Spleen (tissue), 11 donors: ENCODE measurements around the gene CFAP99. TPM values are rescaled to one million over a fixed set of nuclear protein-coding genes. Genes with fewer than 3 reads are reported as not detected.

ENCODE experiments used
- DNase-seq: peaks from one replicate; pipeline ENCODE4 v3.0.0-alpha.2; 2020
- H3K27ac ChIP-seq, 8 donors: fragments of 200-600 bp; sonication (generic) in 7 of 8; 1 replicate in 4 of 8; 2 replicates in 4 of 8; pipeline versions ENCODE4 v1.5.0 to v1.8.0; 2016 to 2021; ENCODE audit warnings: inconsistent platforms in 4 of 8, mild to moderate bottlenecking in 4 of 8, moderate library complexity in 1 of 8
- H3K27me3 ChIP-seq, 7 donors: fragments of 200-600 bp; sonication (generic) in 6 of 7; replicated peaks in 1 of 7; 1 replicate in 4 of 7; 2 replicates in 3 of 7; pipeline versions ENCODE4 v1.5.0 to v1.8.0; 2016 to 2021; ENCODE audit warnings: inconsistent platforms in 3 of 7, mild to moderate bottlenecking in 1 of 7
- H3K36me3 ChIP-seq, 6 donors: fragments of 200-600 bp; sonication (generic) in 5 of 6; 1 replicate in 4 of 6; 2 replicates in 2 of 6; pipeline versions ENCODE4 v1.5.0 to v1.8.0; 2016 to 2021; ENCODE audit warnings: inconsistent platforms in 2 of 6
- H3K4me1 ChIP-seq, 6 donors: fragments of 200-600 bp; sonication (generic) in 5 of 6; 1 replicate in 3 of 6; 2 replicates in 3 of 6; pipeline versions ENCODE4 v1.5.0 to v1.8.0; 2016 to 2021; ENCODE audit warnings: inconsistent platforms in 3 of 6
- H3K4me3 ChIP-seq, 8 donors: fragments of 200-600 bp; sonication (generic) in 7 of 8; 1 replicate in 4 of 8; 2 replicates in 4 of 8; pipeline versions ENCODE4 v1.5.0 to v1.8.0; 2016 to 2021; ENCODE audit warnings: inconsistent platforms in 4 of 8, mild to moderate bottlenecking in 4 of 8, moderate library complexity in 2 of 8
- H3K9me3 ChIP-seq, 8 donors: fragments of 200-600 bp; sonication (generic) in 7 of 8; 1 replicate in 4 of 8; 2 replicates in 4 of 8; pipeline versions ENCODE4 v1.5.0 to v1.8.0; 2016 to 2021; ENCODE audit warnings: inconsistent platforms in 4 of 8
- POLR2A ChIP-seq, 3 donors: fragments of 450-650 bp; IDR thresholded peaks; one replicate each; pipeline ENCODE4 v1.5.1; 2017; ENCODE audit warnings: antibody characterized with exemption in 3 of 3, mild to moderate bottlenecking in 1 of 3
- POLR2AphosphoS5 ChIP-seq, 3 donors: sonication (generic); formaldehyde crosslinking; IDR thresholded peaks; one replicate each; pipeline ENCODE4 v1.5.1; 2017; ENCODE audit warnings: antibody characterized with exemption in 3 of 3
- WGBS, 5 donors: extraction: QIAGEN DNeasy Blood & Tissue Kit in 3 of 5; methylation state at CpG; one replicate each; pipeline versions ENCODE4 v1.1.5 to v1.1.7; 2013 to 2018; 5-methylcytosine and 5-hydroxymethylcytosine counted together
- intact Hi-C: fragments of 100-400 bp; cut with DNase I; formaldehyde crosslinking; loops from one replicate; pipeline ENCODE4 v1.15.0; 2023; ENCODE audit warnings: low total_unique reads
- polyA plus RNA-seq, 3 donors: library from polyadenylated mRNA; stranded (reverse); fragments of 200-250 nt; gene quantifications; one replicate each; pipeline ENCODE4 v1.2.1, GENCODE V29; 2013
- total RNA-seq, 7 donors: library from RNA; depleted of rRNA in 3 of 7; stranded (reverse); fragments of >200 nt in 3 of 7; fragmentation: NEBNext Ultra II Directional in 4 of 7; extraction: Animal tissue kit (Norgen Biotek cat#: 25700) in 4 of 7; gene quantifications; one replicate each; pipeline versions ENCODE4 v1.1.0 to v1.2.1, GENCODE V29; 2016 to 2021
- TF ChIP-seq, protein P1 (sequence below), 11 experiments: fragments of 200-600 bp in 7 of 11; fragments of 450-650 bp in 4 of 11; sonication (generic) in 4 of 11; IDR thresholded peaks in 8 of 11; conservative IDR thresholded peaks in 3 of 11; 1 replicate in 7 of 11; 2 replicates in 4 of 11; pipeline versions ENCODE4 v1.4.0 to v1.8.0; 2016 to 2021; ENCODE audit warnings: antibody characterized with exemption in 11 of 11, inconsistent platforms in 4 of 11, mild to moderate bottlenecking in 1 of 11
- donor health status: healthy with polysubstance abuse.
- donor health status: DM: no; HTN: no; CAD: no; lungs with moderate emphysema.
- donor health status: DM: no; HTN: no; CAD: no.
- donor health status: Bipolar disorder and iron deficiency.
- donor health status: healthy.
- donor health status: DM: no; HTN: no; CAD: no.
- donor health status: DM: yes; HTN: yes; CAD: no.

CFAP99 gene
- total and polyA plus RNA-seq, 10 donors = 0.13 to 0.22 TPM; not detected in 8

DNA sequence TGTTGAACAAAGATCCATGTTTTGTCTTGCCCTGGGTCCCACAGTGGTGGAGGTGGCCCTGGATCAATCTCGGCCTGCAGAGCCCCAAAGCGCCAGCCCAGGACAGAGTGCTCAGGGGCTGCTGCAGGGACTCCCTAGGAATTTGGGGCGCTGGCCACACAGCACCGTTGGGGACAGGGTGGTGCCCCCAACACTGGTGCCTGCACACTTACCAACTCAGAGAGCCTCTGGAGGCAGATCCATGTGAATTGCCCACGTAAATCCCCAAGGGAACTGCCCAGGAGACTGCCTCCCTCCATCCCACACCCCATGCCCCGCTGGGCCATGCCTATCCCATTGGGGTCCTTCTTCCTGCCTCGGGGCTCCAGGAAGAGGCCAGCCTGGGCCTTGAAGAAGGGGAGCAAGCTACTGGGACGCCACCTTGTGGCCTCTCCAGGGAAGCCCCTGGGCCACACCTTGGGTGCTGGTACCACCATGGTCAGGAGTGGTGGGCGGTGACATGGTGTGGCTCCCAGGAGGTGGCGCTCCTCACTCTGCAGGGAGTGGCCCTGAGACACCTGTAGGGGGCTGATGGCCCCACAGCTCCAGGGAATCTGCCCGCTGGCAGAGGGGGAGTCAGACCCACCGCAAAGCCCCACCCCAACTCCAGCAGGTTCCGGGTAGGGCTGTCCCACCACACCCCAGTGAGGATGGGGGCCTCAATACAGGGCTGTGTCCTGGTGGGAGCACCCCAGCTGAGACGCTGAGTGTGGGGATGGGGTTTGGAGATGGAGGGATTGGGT lies 22.8 kb downstream of the CFAP99 start:
- no peak overlapping the region for H3K27ac ChIP-seq
- no peaks in the 10 kb centered on the region for H3K36me3 ChIP-seq
- no peak overlapping the region for H3K4me3 ChIP-seq
- H3K4me1 ChIP-seq = peaks cover 0 to 9% (median 2%) of the 10 kb centered on the region in 6 donors
- peaks cover 0 to 5% (median 0%) of the 10 kb centered on the region in 7 donors for H3K27me3 ChIP-seq
- intact Hi-C loops = loop anchor here (5.0 kb wide), 1 partner anchor 219 kb away; no protein-coding TSS in a partner anchor
- no peaks in the 10 kb centered on the region for H3K9me3 ChIP-seq
- 45 to 56% (median 50%) methylated on average over 10 to 14 of the region's 14 CpGs for WGBS, 5 donors
- DNase-seq = peak; percentile 87
- TF ChIP-seq POLR2A (IDR thresholded peaks at IDR 0.05) = no peak
- TF ChIP-seq, protein P1, sequence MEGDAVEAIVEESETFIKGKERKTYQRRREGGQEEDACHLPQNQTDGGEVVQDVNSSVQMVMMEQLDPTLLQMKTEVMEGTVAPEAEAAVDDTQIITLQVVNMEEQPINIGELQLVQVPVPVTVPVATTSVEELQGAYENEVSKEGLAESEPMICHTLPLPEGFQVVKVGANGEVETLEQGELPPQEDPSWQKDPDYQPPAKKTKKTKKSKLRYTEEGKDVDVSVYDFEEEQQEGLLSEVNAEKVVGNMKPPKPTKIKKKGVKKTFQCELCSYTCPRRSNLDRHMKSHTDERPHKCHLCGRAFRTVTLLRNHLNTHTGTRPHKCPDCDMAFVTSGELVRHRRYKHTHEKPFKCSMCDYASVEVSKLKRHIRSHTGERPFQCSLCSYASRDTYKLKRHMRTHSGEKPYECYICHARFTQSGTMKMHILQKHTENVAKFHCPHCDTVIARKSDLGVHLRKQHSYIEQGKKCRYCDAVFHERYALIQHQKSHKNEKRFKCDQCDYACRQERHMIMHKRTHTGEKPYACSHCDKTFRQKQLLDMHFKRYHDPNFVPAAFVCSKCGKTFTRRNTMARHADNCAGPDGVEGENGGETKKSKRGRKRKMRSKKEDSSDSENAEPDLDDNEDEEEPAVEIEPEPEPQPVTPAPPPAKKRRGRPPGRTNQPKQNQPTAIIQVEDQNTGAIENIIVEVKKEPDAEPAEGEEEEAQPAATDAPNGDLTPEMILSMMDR (IDR thresholded peaks at IDR 0.05 in 8 of 11, conservative IDR thresholded peaks at IDR 0.05 in 3 of 11) = peak; percentile 65 to 90 (median 82)
- peak; percentile 14 to 57 (median 33) for TF ChIP-seq POLR2AphosphoS5 (IDR thresholded peaks at IDR 0.05)

DNA sequence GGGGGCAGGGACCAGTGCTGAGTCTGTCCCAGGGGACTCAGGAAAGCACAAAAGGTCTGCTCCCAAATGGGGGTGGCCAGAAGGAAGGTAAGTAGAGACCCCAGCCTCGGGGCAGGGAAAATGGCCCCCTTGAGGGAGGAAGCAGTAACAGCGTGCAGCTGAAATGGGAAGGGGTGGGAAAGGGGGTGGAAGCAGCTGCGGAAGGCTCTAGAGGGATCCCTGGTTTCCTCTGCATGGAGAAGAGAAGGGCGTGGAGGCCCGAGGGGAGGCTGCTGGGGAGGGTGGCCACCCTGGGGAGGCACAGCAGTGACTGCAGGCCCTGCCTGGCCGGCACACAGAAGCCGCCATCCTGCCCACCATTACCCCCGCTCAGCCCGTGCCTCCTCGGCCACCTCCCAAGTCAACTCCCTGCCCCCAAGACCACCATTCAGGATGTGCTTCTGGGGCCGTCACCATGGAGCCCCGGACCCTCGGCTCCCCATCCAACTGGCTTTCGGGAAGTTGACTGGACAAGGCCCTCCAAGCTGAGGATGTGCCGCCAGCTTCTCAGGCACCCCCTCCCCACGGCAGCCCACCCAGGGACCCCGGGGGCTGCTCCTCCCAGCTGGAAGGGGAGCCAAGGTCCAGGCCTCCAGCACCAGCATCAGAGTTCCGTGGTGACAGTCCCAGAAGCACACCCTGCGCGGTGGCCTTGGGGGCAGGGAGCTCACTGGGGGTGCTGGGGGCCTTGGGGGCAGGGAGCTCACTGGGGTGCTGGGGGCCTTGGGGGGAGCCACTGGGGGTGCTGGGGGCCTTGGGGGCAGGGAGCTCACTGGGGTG lies 23.6 kb downstream of the CFAP99 start:
- Histone ChIP-seq H3K4me1 (peaks cover 0 to 9% (median 2%) of the 10 kb centered on the region in 6 donors), H3K4me3 (no peak overlapping the region), H3K36me3 (no peaks in the 10 kb centered on the region), H3K27ac (no peak overlapping the region), H3K27me3 (peaks cover 0 to 5% (median 0%) of the 10 kb centered on the region in 7 donors), H3K9me3 (no peaks in the 10 kb centered on the region)
- 70 to 85% (median 79%) methylated on average over 14 to 20 of the region's 20 CpGs for WGBS, 5 donors
- intact Hi-C loops = loop anchor here (5.0 kb wide), 1 partner anchor 220 kb away; no protein-coding TSS in a partner anchor
- DNase-seq = no peak
- TF ChIP-seq, protein P1 (IDR thresholded peaks at IDR 0.05 in 8 of 11, conservative IDR thresholded peaks at IDR 0.05 in 3 of 11) = no peak
- TF ChIP-seq POLR2A (IDR thresholded peaks at IDR 0.05) = no peak

DNA sequence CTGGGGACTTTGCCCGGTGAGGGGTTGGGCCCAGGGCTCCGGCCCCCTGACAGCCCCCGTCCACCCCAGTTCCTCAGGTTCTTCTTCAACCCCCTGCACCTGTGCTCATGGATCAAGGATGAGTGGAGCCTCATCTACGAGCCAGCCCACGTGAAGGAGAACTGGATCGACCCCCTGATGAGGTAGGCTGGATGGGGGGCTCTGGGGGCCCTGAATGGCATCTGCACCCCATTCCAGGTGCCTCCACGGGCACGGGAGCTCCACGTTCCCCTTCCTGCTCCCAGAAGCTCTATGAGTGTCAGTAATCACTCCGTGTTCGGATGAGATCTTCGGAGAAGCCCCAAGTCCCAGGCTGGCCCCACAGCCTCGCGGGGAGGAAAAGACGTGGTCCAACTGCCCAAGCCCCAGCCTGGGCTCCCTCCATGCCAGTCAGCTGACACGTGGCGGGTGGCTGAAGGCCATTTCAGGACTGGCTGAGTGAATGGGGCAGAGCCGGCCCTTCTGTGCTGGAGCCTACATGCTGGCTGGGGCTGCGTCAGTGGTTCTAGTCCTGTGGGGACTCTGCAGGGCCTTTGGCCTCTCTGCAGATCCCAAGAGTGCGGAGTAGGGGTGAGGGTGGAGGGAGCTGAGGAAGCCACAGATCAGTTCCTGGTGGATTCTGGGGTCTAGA lies 24.4 kb downstream of the CFAP99 start:
- peaks cover 0 to 9% (median 2%) of the 10 kb centered on the region in 6 donors for H3K4me1 ChIP-seq
- intact Hi-C loops = loop anchor here (5.0 kb wide), 1 partner anchor 221 kb away; no protein-coding TSS in a partner anchor
- 78 to 93% (median 90%) methylated on average over 18 to 20 of the region's 20 CpGs for WGBS, 5 donors

DNA sequence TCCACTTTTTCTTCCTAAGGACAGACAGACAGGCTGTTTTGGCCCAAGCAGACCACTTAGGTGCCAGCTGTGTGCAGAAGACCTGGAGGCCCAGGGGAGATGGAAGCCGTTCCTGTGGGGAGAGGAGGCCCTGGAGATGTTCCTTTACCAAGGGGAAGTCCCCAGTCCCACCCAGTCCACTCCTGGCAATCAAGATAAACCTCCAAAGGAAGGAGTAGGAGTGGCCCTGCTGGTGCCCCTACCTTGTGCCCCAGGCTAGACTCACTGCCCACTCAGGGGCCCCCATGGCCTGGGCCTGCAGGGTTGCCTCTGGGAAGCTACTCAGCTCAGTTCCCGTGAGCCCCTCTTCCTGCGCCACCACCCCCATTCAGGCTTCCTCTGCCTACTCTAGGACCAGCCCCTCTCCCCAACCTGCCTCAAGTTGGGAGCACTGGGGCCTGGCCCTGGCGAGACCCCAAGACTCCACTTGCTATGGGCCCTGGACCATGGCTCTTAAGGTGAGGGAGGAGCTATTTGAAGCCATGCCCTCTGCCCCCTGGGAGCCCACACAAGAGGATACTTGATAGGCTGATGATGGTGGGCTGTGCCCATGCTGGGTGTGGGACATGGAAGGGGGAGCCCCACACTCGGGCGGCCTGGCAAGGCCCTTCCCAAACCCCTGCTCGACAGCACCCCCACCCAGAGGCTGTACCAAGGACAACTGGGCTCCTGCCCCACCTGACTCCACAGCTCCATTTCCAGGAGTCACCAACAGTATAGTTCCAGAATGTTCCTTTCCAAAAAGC lies 25.4 kb downstream of the CFAP99 start:
- H3K9me3 ChIP-seq = no peaks in the 10 kb centered on the region
- no peak overlapping the region for H3K4me3 ChIP-seq
- TF ChIP-seq POLR2A (IDR thresholded peaks at IDR 0.05) = no peak
- TF ChIP-seq POLR2AphosphoS5 (IDR thresholded peaks at IDR 0.05) = no peak
- no peaks in the 10 kb centered on the region for H3K36me3 ChIP-seq
- intact Hi-C loops = loop anchor here (5.0 kb wide), 1 partner anchor 222 kb away; no protein-coding TSS in a partner anchor
- peaks cover 0 to 9% (median 2%) of the 10 kb centered on the region in 6 donors for H3K4me1 ChIP-seq
- H3K27me3 ChIP-seq = peaks cover 0 to 5% (median 0%) of the 10 kb centered on the region in 7 donors
- H3K27ac ChIP-seq = no peak overlapping the region
- no peak for DNase-seq
- WGBS, 5 donors = 74 to 88% (median 83%) methylated on average over 5 to 7 of the region's 7 CpGs

More for the DNA sequence above, 24.4 kb downstream of the CFAP99 start:
- Histone ChIP-seq H3K27ac (no peak overlapping the region), H3K36me3 (no peaks in the 10 kb centered on the region), H3K4me3 (no peak overlapping the region), H3K9me3 (no peaks in the 10 kb centered on the region), H3K27me3 (peaks cover 0 to 5% (median 0%) of the 10 kb centered on the region in 7 donors)
- DNase-seq = peak; percentile 70
- no peak for TF ChIP-seq POLR2A (IDR thresholded peaks at IDR 0.05)
